GM12873 (cell line): ENCODE data around the gene LIFR.
A peak's percentile ranks its signal among the peaks of the same experiment; 100 is the strongest.

Source experiments
- TF ChIP-seq, protein P1 (sequence below): IDR thresholded peaks from 2 replicates; pipeline ENCODE4 v1.5.1; 2012; ENCODE audit warnings: low read depth, mild to moderate bottlenecking, moderate library complexity, low read length, control low read depth; ENCODE audit not compliant: insufficient read depth; ENCODE audit errors: missing control alignments

LIFR gene

DNA sequence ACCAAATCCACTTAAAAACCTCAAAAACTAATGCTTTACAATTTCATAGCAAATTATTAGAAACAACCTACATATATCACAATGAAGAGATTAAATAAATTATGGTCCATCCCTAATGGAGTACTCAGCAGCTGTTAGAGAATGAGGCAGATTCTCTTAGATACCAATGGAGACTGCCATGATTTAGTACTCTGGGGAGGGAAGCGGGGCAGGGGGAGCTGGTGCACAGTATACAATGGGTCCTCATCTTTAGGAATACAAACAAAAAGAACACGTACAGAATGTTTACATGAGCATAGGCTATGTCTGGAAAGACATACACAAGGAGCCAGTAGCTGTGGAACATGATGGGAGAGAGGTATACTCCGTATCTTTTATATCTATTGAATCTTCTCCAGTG is 2.0 kb downstream of the LIFR start:
- TF ChIP-seq, protein P1, sequence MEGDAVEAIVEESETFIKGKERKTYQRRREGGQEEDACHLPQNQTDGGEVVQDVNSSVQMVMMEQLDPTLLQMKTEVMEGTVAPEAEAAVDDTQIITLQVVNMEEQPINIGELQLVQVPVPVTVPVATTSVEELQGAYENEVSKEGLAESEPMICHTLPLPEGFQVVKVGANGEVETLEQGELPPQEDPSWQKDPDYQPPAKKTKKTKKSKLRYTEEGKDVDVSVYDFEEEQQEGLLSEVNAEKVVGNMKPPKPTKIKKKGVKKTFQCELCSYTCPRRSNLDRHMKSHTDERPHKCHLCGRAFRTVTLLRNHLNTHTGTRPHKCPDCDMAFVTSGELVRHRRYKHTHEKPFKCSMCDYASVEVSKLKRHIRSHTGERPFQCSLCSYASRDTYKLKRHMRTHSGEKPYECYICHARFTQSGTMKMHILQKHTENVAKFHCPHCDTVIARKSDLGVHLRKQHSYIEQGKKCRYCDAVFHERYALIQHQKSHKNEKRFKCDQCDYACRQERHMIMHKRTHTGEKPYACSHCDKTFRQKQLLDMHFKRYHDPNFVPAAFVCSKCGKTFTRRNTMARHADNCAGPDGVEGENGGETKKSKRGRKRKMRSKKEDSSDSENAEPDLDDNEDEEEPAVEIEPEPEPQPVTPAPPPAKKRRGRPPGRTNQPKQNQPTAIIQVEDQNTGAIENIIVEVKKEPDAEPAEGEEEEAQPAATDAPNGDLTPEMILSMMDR: no peak

- TF ChIP-seq, protein P1: no peak
These were observed 3.4 kb downstream of the LIFR start for GRCh38 chr5:38553001-38553521.

DNA sequence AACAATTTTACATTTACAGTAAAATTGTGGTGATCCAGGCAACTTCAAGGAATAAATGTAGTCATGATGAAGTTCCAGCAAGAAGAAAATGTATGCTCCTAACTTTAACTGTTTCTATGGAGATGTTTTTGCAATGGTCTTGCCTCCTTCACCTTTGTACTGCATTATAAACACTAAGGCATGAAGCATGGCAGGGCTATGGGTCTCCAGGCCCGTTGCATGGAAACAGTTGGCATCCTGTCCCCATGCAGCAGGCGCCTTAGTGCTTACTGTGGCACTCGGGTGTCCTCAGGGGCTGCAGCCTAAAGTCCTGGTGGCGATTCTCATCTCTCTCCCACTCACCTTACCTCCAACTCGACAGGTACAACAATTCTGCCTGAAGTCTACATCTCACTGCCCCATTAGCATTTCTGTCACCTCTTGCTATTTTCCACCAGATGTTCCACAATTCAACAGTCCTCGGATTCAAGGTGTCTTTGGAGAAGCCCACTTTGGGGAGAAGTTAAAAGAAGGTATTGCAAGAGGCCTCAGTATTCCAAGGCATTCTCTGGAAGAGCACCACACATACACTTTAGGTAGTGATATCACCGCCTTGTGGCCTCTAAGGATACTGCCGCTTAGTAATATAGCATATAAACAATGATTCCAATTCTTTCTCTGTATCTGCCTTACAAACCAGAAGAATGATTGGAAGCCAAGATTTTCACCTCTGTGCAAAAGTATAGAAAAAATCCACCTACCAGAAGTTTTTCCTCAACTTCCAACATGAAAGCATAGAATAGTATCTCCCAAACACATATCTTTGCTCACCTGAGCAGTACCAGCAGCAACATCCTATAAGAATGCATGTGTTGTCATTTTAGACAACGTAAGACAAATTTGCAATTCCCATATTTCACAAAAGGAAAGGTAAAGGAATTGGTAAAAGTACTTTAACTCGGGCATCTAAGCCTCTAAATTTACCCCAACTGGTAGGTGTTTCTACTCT is 5.1 kb downstream of the LIFR start:
- TF ChIP-seq, protein P1: peak; percentile 68

DNA sequence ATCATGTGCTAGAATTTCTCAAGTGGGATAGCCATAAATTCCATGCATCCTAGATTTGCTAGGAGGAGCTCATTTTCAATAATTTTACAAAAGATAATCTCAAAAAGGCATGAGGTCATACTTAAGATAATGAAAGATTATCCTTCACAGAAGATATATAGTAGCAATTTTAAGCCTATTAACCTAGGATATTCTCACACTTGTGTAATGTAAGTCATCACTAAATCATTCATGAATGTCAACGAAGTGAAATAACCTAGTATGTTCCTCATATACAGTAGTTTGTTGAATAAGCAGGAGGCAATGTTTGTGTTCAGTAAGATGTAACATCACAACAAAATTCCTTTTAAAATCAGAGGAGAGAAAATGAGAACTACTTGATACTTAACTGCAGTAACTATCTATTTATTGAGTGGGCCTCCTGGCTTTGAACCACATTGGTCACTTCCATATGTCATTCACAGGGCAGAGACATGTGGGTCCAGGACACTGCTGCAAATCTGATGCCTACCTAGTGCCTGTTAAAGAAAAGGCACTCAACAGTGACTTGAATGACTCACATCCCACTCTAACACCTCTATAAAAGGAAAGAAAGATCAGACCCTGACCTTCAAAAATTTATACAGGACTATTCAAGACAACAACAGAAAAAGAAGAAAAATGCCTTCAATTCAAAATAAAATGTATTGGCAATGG is 8.2 kb downstream of the LIFR start:
- TF ChIP-seq, protein P1: no peak

- TF ChIP-seq, protein P1: no peak
These were observed 9.2 kb downstream of the LIFR start for GRCh38 chr5:38547257-38547656.

GRCh38 chr5:38546691-38547146 is 9.7 kb downstream of the LIFR start:
- TF ChIP-seq, protein P1: no peak

DNA sequence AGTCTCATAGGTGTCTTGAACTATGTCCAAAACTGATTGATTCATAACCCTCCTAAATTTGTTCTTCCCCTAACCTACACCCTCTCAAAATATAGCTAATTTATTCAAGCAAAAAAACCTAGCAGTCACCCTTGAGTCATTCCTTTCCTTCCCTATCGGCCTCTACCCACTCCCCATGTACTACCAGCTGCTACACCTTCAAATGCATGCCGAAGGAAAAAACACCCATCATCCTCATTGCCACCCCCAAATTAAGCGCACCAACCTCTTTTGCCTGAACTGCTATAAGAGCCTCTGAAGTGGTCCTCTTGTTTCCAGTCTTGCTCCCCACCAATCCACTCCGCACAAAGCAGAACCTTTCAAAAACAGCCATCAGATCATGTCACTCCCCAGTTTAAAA is 12.6 kb downstream of the LIFR start:
- TF ChIP-seq, protein P1: no peak
